DOHH2 (cell line): ENCODE data around the gene APOBEC2.

Experiments used
- H3F3A ChIP-seq: fragments of 200-600 bp; sonication (generic), shearing (Covaris generic); 2 replicates; pipeline ENCODE4 v1.6.0; 2016; ENCODE audit warnings: antibody characterized with exemption, mild to moderate bottlenecking; ENCODE audit not compliant: control insufficient read depth, insufficient read depth
- H3K27ac ChIP-seq: fragments of 200-600 bp; sonication (generic); 2 replicates; pipeline ENCODE4 v1.5.1; 2014; ENCODE audit warnings: low read depth, mild to moderate bottlenecking, low read length, moderate library complexity
- H3K27me3 ChIP-seq: fragments of 200-600 bp; sonication (generic); 2 replicates; pipeline ENCODE4 v1.6.1; 2014; ENCODE audit warnings: mild to moderate bottlenecking, low read length, mixed read lengths; ENCODE audit not compliant: control insufficient read depth
- H3K36me3 ChIP-seq: fragments of 200-600 bp; sonication (generic); 2 replicates; pipeline ENCODE4 v1.6.1; 2014; ENCODE audit warnings: mild to moderate bottlenecking, low read length, moderate library complexity, mixed read lengths; ENCODE audit not compliant: control insufficient read depth
- H3K4me1 ChIP-seq: fragments of 200-600 bp; sonication (generic); 2 replicates; pipeline ENCODE4 v1.6.1; 2014; ENCODE audit warnings: mild to moderate bottlenecking, low read length, mixed read lengths; ENCODE audit not compliant: control insufficient read depth
- H3K4me2 ChIP-seq: fragments of 200-600 bp; sonication (generic); 2 replicates; pipeline ENCODE4 v1.6.0; 2014; ENCODE audit warnings: mild to moderate bottlenecking, low read length, moderate library complexity
- H3K4me3 ChIP-seq: fragments of 200-600 bp; sonication (generic); 2 replicates; pipeline ENCODE4 v1.5.1; 2014; ENCODE audit warnings: mild to moderate bottlenecking, low read length, mixed read lengths
- H3K79me2 ChIP-seq: fragments of 200-600 bp; sonication (generic); 2 replicates; pipeline ENCODE4 v1.6.1; 2014; ENCODE audit warnings: mild to moderate bottlenecking, low read length, mixed read lengths; ENCODE audit not compliant: control insufficient read depth
- H3K9me2 ChIP-seq: fragments of 200-600 bp; sonication (generic); replicated peaks from 2 replicates; pipeline ENCODE4 v1.6.1; 2014; ENCODE audit warnings: mild to moderate bottlenecking, low read length, mixed read lengths; ENCODE audit not compliant: control insufficient read depth
- H3K9me3 ChIP-seq: fragments of 200-600 bp; sonication (generic); 2 replicates; pipeline ENCODE4 v1.6.1; 2014; ENCODE audit warnings: antibody characterized with exemption, low read length, mixed read lengths; ENCODE audit not compliant: control insufficient read depth, insufficient read depth
- H4K20me1 ChIP-seq: fragments of 200-600 bp; sonication (generic); 2 replicates; pipeline ENCODE4 v1.6.0; 2014; ENCODE audit warnings: low read depth, mild to moderate bottlenecking, antibody characterized with exemption, low read length, moderate library complexity; ENCODE audit not compliant: control insufficient read depth, insufficient read depth
- CTCF ChIP-seq: fragments of 200-600 bp; sonication (generic); IDR thresholded peaks from one replicate; pipeline ENCODE4 v1.5.1; 2014; ENCODE audit warnings: antibody characterized with exemption, mild to moderate bottlenecking, low read depth, low read length; ENCODE audit not compliant: poor library complexity, severe bottlenecking
- EZH2phosphoT487 ChIP-seq: fragments of 200-600 bp; sonication (generic); IDR thresholded peaks from 2 replicates; pipeline ENCODE4 v1.6.1; 2017; ENCODE audit warnings: borderline replicate concordance, mild to moderate bottlenecking, antibody characterized with exemption, low read length, moderate library complexity, mixed read lengths

Gene APOBEC2

GRCh38 chr6:41040101-41040939 lies 12.7 kb upstream of the APOBEC2 start:
- Histone ChIP-seq H3K9me2 (no peaks in the 10 kb centered on the region), H3K27ac (no peak overlapping the region), H3K79me2 (no peaks in the 10 kb centered on the region), H4K20me1 (no peaks in the 10 kb centered on the region), H3K9me3 (no peaks in the 10 kb centered on the region), H3K4me2 (no peak overlapping the region), H3K36me3 (no peaks in the 10 kb centered on the region), H3F3A (no peaks in the 10 kb centered on the region), H3K4me3 (no peak overlapping the region), H3K4me1 (peaks cover 4% of the 10 kb centered on the region), H3K27me3 (0 out of 2 replicates have a peak, but pooled peaks cover 4% of the 10 kb centered on the region)
- TF ChIP-seq CTCF (no peak), EZH2phosphoT487 (no peak)

GRCh38 chr6:41040940-41041536 lies 12.0 kb upstream of the APOBEC2 start:
- H3K27ac ChIP-seq: no peak overlapping the region
- no peaks in the 10 kb centered on the region for H3K79me2 ChIP-seq
- 0 out of 2 replicates have a peak, but pooled peaks cover 4% of the 10 kb centered on the region for H3K27me3 ChIP-seq
- H3K9me3 ChIP-seq: no peaks in the 10 kb centered on the region
- no peaks in the 10 kb centered on the region for H3K36me3 ChIP-seq
- H3K4me2 ChIP-seq: no peak overlapping the region
- no peaks in the 10 kb centered on the region for H3F3A ChIP-seq
- no peak overlapping the region for H3K4me3 ChIP-seq
- H3K4me1 ChIP-seq: peaks cover 4% of the 10 kb centered on the region
- H4K20me1 ChIP-seq: no peaks in the 10 kb centered on the region
- TF ChIP-seq EZH2phosphoT487: no peak
- TF ChIP-seq CTCF: no peak
- H3K9me2 ChIP-seq: no peaks in the 10 kb centered on the region

DNA sequence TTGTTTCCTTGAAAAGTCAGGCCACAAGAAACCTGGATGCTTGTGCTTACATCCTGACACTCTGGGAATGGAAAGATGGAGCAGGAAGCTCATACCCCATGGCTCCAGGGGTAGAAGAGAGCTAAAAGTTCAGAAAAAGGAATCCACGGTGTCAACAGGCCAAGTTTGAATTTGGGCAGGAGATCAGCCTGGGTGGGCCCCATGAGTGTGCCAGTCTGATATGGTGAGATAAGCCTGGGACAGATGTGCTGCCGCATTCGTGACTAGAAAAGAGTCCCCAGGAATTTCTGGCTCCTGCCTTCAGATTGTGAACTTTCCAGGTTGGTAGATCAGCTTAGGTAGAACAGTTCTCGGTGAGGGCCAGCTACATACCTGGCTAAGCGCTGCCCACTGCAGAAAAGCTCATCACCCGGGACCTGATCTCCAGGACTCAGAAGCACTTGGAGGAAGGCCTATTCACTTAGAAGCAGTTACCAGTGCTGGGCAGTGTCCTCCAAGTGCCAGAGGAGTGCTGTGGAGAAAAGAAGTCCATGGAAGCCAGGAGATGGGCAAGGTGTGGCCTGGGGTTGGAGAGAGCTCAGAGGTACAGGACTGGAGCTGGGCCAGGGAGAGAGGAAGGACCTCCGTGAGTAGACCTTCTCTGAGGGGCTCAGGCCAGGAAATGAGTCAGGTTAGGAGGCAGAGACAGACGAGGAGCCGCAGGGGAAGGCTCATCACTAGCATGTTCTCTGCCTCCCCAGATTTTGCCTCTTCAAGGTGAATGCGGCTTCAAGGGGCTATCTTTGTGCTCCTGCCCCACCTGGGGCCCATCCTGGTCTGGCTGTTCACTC lies 10.6 kb upstream of the APOBEC2 start, which contains the start of gene TSPO2:
Gene TSPO2, plus strand, starts transcription at position 242 of the 830 bp plus-strand sequence. Its CDS starts 519 bp downstream, at position 761.
- Histone ChIP-seq H3K27ac (no peak within 1 kb of the TSS), H3K4me2 (no peak within 1 kb of the TSS), H3K36me3 (no peaks in the 10 kb centered on the region)

More for the DNA sequence above, 10.6 kb upstream of the APOBEC2 start, which contains the start of gene TSPO2:
- Histone ChIP-seq H3K9me2 (no peaks in the 10 kb centered on the region), H3K9me3 (no peaks in the 10 kb centered on the region), H3K79me2 (no peaks in the 10 kb centered on the region), H4K20me1 (no peaks in the 10 kb centered on the region), H3K4me1 (peaks cover 4% of the 10 kb centered on the region), H3K4me3 (no peak within 1 kb of the TSS), H3F3A (no peaks in the 10 kb centered on the region), H3K27me3 (0 out of 2 replicates have a peak, but pooled peaks cover 2% of the 10 kb centered on the region)
- no peak for TF ChIP-seq CTCF
- TF ChIP-seq EZH2phosphoT487: no peak
